GM18873 (cell line): ENCODE data around the gene HPS1.

Source experiments
- ATAC-seq: cut with Tn5 transposase; IDR thresholded peaks from one replicate; pipeline ENCODE4 v1.9.1; 2021; ENCODE audit warnings: mild to moderate bottlenecking, moderate library complexity, moderate number of reproducible peaks; ENCODE audit not compliant: unreplicated experiment, low FRiP score

HPS1 gene

GRCh38 chr10:98415731-98416119 is 31.0 kb downstream of the HPS1 start:
- no peak for ATAC-seq

- no peak for ATAC-seq
Observed at GRCh38 chr10:98414932-98415730, 31.6 kb downstream of the HPS1 start, which contains the start of gene PYROXD2. TSS of gene PYROXD2 (minus strand) at chr10:98415182. CDS start at chr10:98415135, 47 bp downstream.

- no peak for ATAC-seq
Observed at GRCh38 chr10:98414578-98414931, 32.2 kb downstream of the HPS1 start.

GRCh38 chr10:98411768-98412167 is 35.0 kb downstream of the HPS1 start:
- no peak for ATAC-seq

GRCh38 chr10:98411166-98411565 is 35.6 kb downstream of the HPS1 start:
- no peak for ATAC-seq

GRCh38 chr10:98410759-98411158 is 36.0 kb downstream of the HPS1 start:
- no peak for ATAC-seq

- no peak for ATAC-seq
Observed at GRCh38 chr10:98410135-98410743, 36.5 kb downstream of the HPS1 start.

- ATAC-seq = no peak
Observed at GRCh38 chr10:98408799-98409198, 37.9 kb downstream of the HPS1 start.

- no peak for ATAC-seq
Observed at GRCh38 chr10:98407744-98408241, 38.9 kb downstream of the HPS1 start.

- ATAC-seq = no peak
Observed at GRCh38 chr10:98407017-98407743, 39.6 kb downstream of the HPS1 start.

- no peak for ATAC-seq
Observed at GRCh38 chr10:98405422-98405821, 41.3 kb downstream of the HPS1 start.

- no peak for ATAC-seq
Observed at GRCh38 chr10:98404571-98405359, 42.0 kb downstream of the HPS1 start.

GRCh38 chr10:98403812-98404504 is 42.8 kb downstream of the HPS1 start:
- ATAC-seq = no peak

- no peak for ATAC-seq
Observed at GRCh38 chr10:98402931-98403718, 43.6 kb downstream of the HPS1 start.

GRCh38 chr10:98402478-98402877 is 44.3 kb downstream of the HPS1 start:
- no peak for ATAC-seq

GRCh38 chr10:98400482-98400881 is 46.3 kb downstream of the HPS1 start:
- no peak for ATAC-seq

- ATAC-seq = no peak
Observed at GRCh38 chr10:98399784-98400183, 47.0 kb downstream of the HPS1 start.

- ATAC-seq = no peak
Observed at GRCh38 chr10:98397089-98397600, 49.6 kb downstream of the HPS1 start.
